ENCODE data around the gene ERC1. TPM values are rescaled to one million over a fixed set of nuclear protein-coding genes. Genes with fewer than 3 reads are reported as not detected.
"Not testable (repeated sequence)": the region's sequence is repeated elsewhere in the genome, so short reads cannot be mapped to it uniquely, and the experiment has no call there.

ERC1 gene
- total RNA-seq, 2 experiments from 2014 or later = 21.7 to 27.0 TPM

- H3K4me3 Mint-ChIP-seq = no peak overlapping the region
- peaks cover 8% of the 10 kb centered on the region for H3K36me3 Mint-ChIP-seq (ENCODE audit: low read depth)
- no peaks in the 10 kb centered on the region for H3K27me3 Mint-ChIP-seq
- CTCF ChIA-PET = no interaction called here
- peaks cover 1% of the 10 kb centered on the region for H3K9me3 Mint-ChIP-seq
- ATAC-seq (no peak), DNase-seq (no peak)
- intact Hi-C loops (cut with micrococcal nuclease) = no loop called here
- no peak overlapping the region for H3K27ac Mint-ChIP-seq
- H3K4me1 Mint-ChIP-seq (ENCODE audit: low read depth) = no peaks in the 10 kb centered on the region
- no peak for TF ChIP-seq CTCF (IDR thresholded peaks at IDR 0.05)
- POLR2A ChIA-PET = no interaction called here
These were observed 243.1 kb downstream of the ERC1 start for GRCh38 chr12:1234073-1234472.

- no peaks in the 10 kb centered on the region for H3K27me3 Mint-ChIP-seq
- TF ChIP-seq CTCF (IDR thresholded peaks at IDR 0.05) = no peak
- H3K9me3 Mint-ChIP-seq = no peaks in the 10 kb centered on the region
- ChIA-PET CTCF (no interaction called here), POLR2A (no interaction called here)
- no peak for DNase-seq
- intact Hi-C loops (cut with micrococcal nuclease) = no loop called here
- no peaks in the 10 kb centered on the region for H3K4me1 Mint-ChIP-seq (ENCODE audit: low read depth)
- H3K36me3 Mint-ChIP-seq (ENCODE audit: low read depth) = no peaks in the 10 kb centered on the region
- H3K27ac Mint-ChIP-seq = no peak overlapping the region
- ATAC-seq = no peak
- no peak overlapping the region for H3K4me3 Mint-ChIP-seq
These were observed 255.6 kb downstream of the ERC1 start for GRCh38 chr12:1246637-1247036.

GRCh38 chr12:1250641-1251040 is 259.6 kb downstream of the ERC1 start:
- ChIA-PET POLR2A (interaction anchor here (0.6 kb wide), 1 partner anchor 55 kb away, joined by 3 read pairs; no protein-coding TSS in a partner anchor), CTCF (no interaction called here)
- H3K27ac Mint-ChIP-seq = no peak overlapping the region
- no peaks in the 10 kb centered on the region for H3K4me1 Mint-ChIP-seq (ENCODE audit: low read depth)
- intact Hi-C loops (cut with micrococcal nuclease) = no loop called here
- no peak overlapping the region for H3K4me3 Mint-ChIP-seq
- peaks cover 2% of the 10 kb centered on the region for H3K36me3 Mint-ChIP-seq (ENCODE audit: low read depth)
- DNase-seq = no peak
- no peak for TF ChIP-seq CTCF (IDR thresholded peaks at IDR 0.05)
- H3K9me3 Mint-ChIP-seq = peaks cover 3% of the 10 kb centered on the region
- no peak for ATAC-seq
- H3K27me3 Mint-ChIP-seq = no peaks in the 10 kb centered on the region

- ATAC-seq (no peak), DNase-seq (no peak)
- ChIA-PET POLR2A (interaction anchor here (0.6 kb wide), 1 partner anchor 126 kb away, joined by 3 read pairs; no protein-coding TSS in a partner anchor), CTCF (interaction anchor here (0.8 kb wide), 1 partner anchor 39 kb away, joined by 3 read pairs; no protein-coding TSS in a partner anchor)
- no peak for TF ChIP-seq CTCF (IDR thresholded peaks at IDR 0.05)
- peaks cover 3% of the 10 kb centered on the region for H3K9me3 Mint-ChIP-seq
- no peak overlapping the region for H3K27ac Mint-ChIP-seq
- intact Hi-C loops (cut with micrococcal nuclease) = no loop called here
- no peak overlapping the region for H3K4me3 Mint-ChIP-seq
- no peaks in the 10 kb centered on the region for H3K4me1 Mint-ChIP-seq (ENCODE audit: low read depth)
- H3K36me3 Mint-ChIP-seq (ENCODE audit: low read depth) = peaks cover 8% of the 10 kb centered on the region
- no peaks in the 10 kb centered on the region for H3K27me3 Mint-ChIP-seq
These were observed 261.7 kb downstream of the ERC1 start for GRCh38 chr12:1252758-1253157.

GRCh38 chr12:1255125-1255524 is 264.1 kb downstream of the ERC1 start:
- POLR2A ChIA-PET; H3K4me3 Mint-ChIP-seq; H3K27me3 Mint-ChIP-seq; H3K4me1 Mint-ChIP-seq (ENCODE audit: low read depth); DNase-seq; CTCF ChIA-PET; H3K9me3 Mint-ChIP-seq; ATAC-seq; H3K27ac Mint-ChIP-seq; intact Hi-C loops (cut with micrococcal nuclease): not testable (repeated sequence)
- H3K36me3 Mint-ChIP-seq (ENCODE audit: low read depth) = peaks cover 11% of the 10 kb centered on the region

GRCh38 chr12:1255854-1256253 is 264.8 kb downstream of the ERC1 start:
- H3K27me3 Mint-ChIP-seq; intact Hi-C loops (cut with micrococcal nuclease); ATAC-seq; H3K27ac Mint-ChIP-seq; H3K4me3 Mint-ChIP-seq; CTCF ChIA-PET; DNase-seq; POLR2A ChIA-PET; H3K9me3 Mint-ChIP-seq; H3K4me1 Mint-ChIP-seq (ENCODE audit: low read depth): not testable (repeated sequence)
- peaks cover 11% of the 10 kb centered on the region for H3K36me3 Mint-ChIP-seq (ENCODE audit: low read depth)

All from activated CD8-positive, alpha-beta T cell treated with anti-CD3 and anti-CD28 coated beads for 36 hours (primary cell).